Endothelial cell of umbilical vein (primary cell): ENCODE results near the gene UBE2I. TPM values are rescaled to one million over a fixed set of nuclear protein-coding genes. Genes with fewer than 3 reads are reported as not detected.

Experiments used
- BruUV-seq: library from RNA; stranded (reverse); fragments of 400-500 nt; replicated peaks from 2 replicates; lab custom pipeline; 2021; lab: Mats Ljungman, UMichigan
- CTCF ChIA-PET: fragments of 300-600, 350-600 bp; sonication (Branson Sonifier 250); formaldehyde crosslinking; loops from one replicate; lab custom pipeline; 2021; ENCODE audit warnings: antibody characterized with exemption, inconsistent platforms; lab: Charles Lee
- POLR2A ChIA-PET: fragments of 300-600, 350-600 bp; sonication (Branson Sonifier 250); formaldehyde crosslinking; loops from one replicate; lab custom pipeline; 2021; ENCODE audit warnings: antibody characterized with exemption, inconsistent platforms; lab: Charles Lee
- DNase-seq: peaks from one replicate; pipeline ENCODE4 v3.0.0-alpha.2; 2011; ENCODE audit warnings: low read depth, low spot score
- FAIRE-seq: peaks from 2 replicates; lab custom pipeline; 2011; peaks lifted over from hg19 to GRCh38; lab: Jason Lieb, UNC
- H2AFZ ChIP-seq: 2 replicates; pipeline ENCODE4 v1.6.0; 2012; ENCODE audit warnings: low read depth, low read length, control low read depth, inconsistent platforms
- H3K27ac ChIP-seq: 2 replicates; pipeline ENCODE4 v1.5.1; 2011; ENCODE audit warnings: low read depth, mild to moderate bottlenecking, control low read depth, low read length, moderate library complexity; ENCODE audit not compliant: insufficient read depth
- H3K27me3 ChIP-seq, 2 experiments: 2 replicates each; pipeline versions ENCODE4 v1.6.0 to v1.6.1; 2011; ENCODE audit warnings: low read length in 2 of 2, mixed read lengths in 1 of 2; ENCODE audit not compliant: control insufficient read depth in 2 of 2, insufficient read depth in 2 of 2
- H3K36me3 ChIP-seq, 2 experiments: 2 replicates in 1 of 2; 3 replicates in 1 of 2; pipeline ENCODE4 v1.5.1; 2011; ENCODE audit warnings: low read length in 2 of 2, mild to moderate bottlenecking in 1 of 2, moderate library complexity in 1 of 2; ENCODE audit not compliant: control insufficient read depth in 2 of 2, insufficient read depth in 2 of 2; ENCODE audit errors: extremely low read depth in 1 of 2
- H3K4me1 ChIP-seq: 3 replicates; pipeline ENCODE4 v1.5.1; 2011; ENCODE audit warnings: mild to moderate bottlenecking, low read length; ENCODE audit not compliant: control insufficient read depth, insufficient read depth; ENCODE audit errors: extremely low read depth
- H3K4me2 ChIP-seq: 2 replicates; pipeline ENCODE4 v1.6.1; 2011; ENCODE audit warnings: low read length, control low read depth, mixed read lengths; ENCODE audit not compliant: insufficient read depth
- H3K4me3 ChIP-seq, 3 experiments: fragments of 200-600 bp in 1 of 3; sonication (generic), shearing (Covaris generic) in 1 of 3; replicated peaks in 1 of 3; 2 replicates each; pipeline ENCODE4 v1.5.1; 2011 to 2016; ENCODE audit warnings: control low read depth in 3 of 3, low read length in 3 of 3, mild to moderate bottlenecking in 2 of 3, inconsistent platforms in 1 of 3, low read depth in 1 of 3, moderate library complexity in 1 of 3; ENCODE audit not compliant: insufficient read depth in 1 of 3
- H3K79me2 ChIP-seq: 2 replicates; pipeline ENCODE4 v1.6.0; 2012; ENCODE audit warnings: low read length, inconsistent platforms; ENCODE audit not compliant: control insufficient read depth, insufficient read depth
- H3K9ac ChIP-seq: replicated peaks from 2 replicates; pipeline ENCODE3; 2011; ENCODE audit warnings: low read length, control low read depth; ENCODE audit not compliant: insufficient read depth; ENCODE audit errors: extremely low read depth
- H3K9me1 ChIP-seq: replicated peaks from 3 replicates; pipeline ENCODE4 v1.6.0; 2011; ENCODE audit warnings: mild to moderate bottlenecking, low read length; ENCODE audit not compliant: control insufficient read depth, insufficient read depth; ENCODE audit errors: extremely low read depth
- H3K9me3 ChIP-seq: replicated peaks from 2 replicates; pipeline ENCODE4 v1.5.1; 2012; ENCODE audit warnings: low read length, inconsistent platforms; ENCODE audit not compliant: control insufficient read depth, insufficient read depth
- H4K20me1 ChIP-seq: replicated peaks from 2 replicates; pipeline ENCODE3; 2011; ENCODE audit warnings: mild to moderate bottlenecking, low read length; ENCODE audit not compliant: control insufficient read depth, insufficient read depth; ENCODE audit errors: extremely low read depth
- CTCF ChIP-seq, 2 donors: IDR thresholded peaks; 1 replicate in 1 of 2; 2 replicates in 1 of 2; pipeline ENCODE4 v1.5.1; 2011; ENCODE audit warnings: low read length in 2 of 2, mild to moderate bottlenecking in 2 of 2, moderate library complexity in 2 of 2, control low read depth in 1 of 2, inconsistent platforms in 1 of 2, low read depth in 1 of 2; ENCODE audit not compliant: insufficient read depth in 1 of 2; ENCODE audit errors: extremely low read depth in 1 of 2
- EZH2 ChIP-seq: IDR thresholded peaks from 2 replicates; pipeline ENCODE4 v1.6.1; 2012; ENCODE audit warnings: borderline replicate concordance, low read depth, mild to moderate bottlenecking, moderate library complexity, low read length, inconsistent platforms; ENCODE audit not compliant: severe bottlenecking
- FOS ChIP-seq: IDR thresholded peaks from 2 replicates; pipeline ENCODE4 v1.6.1; 2011; ENCODE audit warnings: mild to moderate bottlenecking, low read length, moderate library complexity, borderline replicate concordance; ENCODE audit not compliant: insufficient read depth
- GATA2 ChIP-seq: IDR thresholded peaks from 2 replicates; pipeline ENCODE4 v1.7.0; 2011; ENCODE audit warnings: low read depth, mild to moderate bottlenecking, moderate library complexity, mixed read lengths, low read length; ENCODE audit not compliant: insufficient read length, insufficient read depth
- JUN ChIP-seq: IDR thresholded peaks from 2 replicates; pipeline ENCODE4 v1.6.1; 2011; ENCODE audit warnings: borderline replicate concordance, low read depth; ENCODE audit not compliant: insufficient read length, insufficient read depth
- MAX ChIP-seq: IDR thresholded peaks from 2 replicates; pipeline ENCODE4 v1.6.1; 2011; ENCODE audit not compliant: insufficient read depth, insufficient read length
- MYC ChIP-seq: IDR thresholded peaks from one replicate; pipeline ENCODE4 v1.6.1; 2011; ENCODE audit warnings: mild to moderate bottlenecking, low read depth, low read length
- POLR2A ChIP-seq: IDR thresholded peaks from 2 replicates; pipeline ENCODE4 v1.6.1; 2012; ENCODE audit warnings: low read depth, mild to moderate bottlenecking, control low read depth, low read length
- POLR2AphosphoS5 ChIP-seq: IDR thresholded peaks from 2 replicates; pipeline ENCODE4 v1.6.1; 2012; ENCODE audit warnings: low read depth, mild to moderate bottlenecking, control low read depth, low read length, moderate library complexity; ENCODE audit not compliant: insufficient read depth
- dilution Hi-C: fragments of 300-500 bp; cut with MboI; formaldehyde crosslinking; loops from one replicate; pipeline ENCODE4 v1.15.0; 2019; ENCODE audit warnings: low sequenced_read_pairs; ENCODE audit not compliant: extremely low pct_ligation_motif_present
- intact Hi-C: fragments of 100-400 bp; cut with micrococcal nuclease; formaldehyde crosslinking; loops from one replicate; pipeline ENCODE4 v1.10.0; 2022
- polyA plus RNA-seq, 4 experiments: library from polyadenylated mRNA; depleted of rRNA in 3 of 4; stranded (reverse) in 3 of 4; unstranded in 1 of 4; fragments of >200 nt; gene quantifications; 2 replicates each; pipeline versions ENCODE4 v1.2.1 to v1.2.3, GENCODE V29; 2011 to 2012; ENCODE audit warnings: missing spikeins in 1 of 4
- total RNA-seq: library from RNA; stranded (reverse); gene quantifications from 2 replicates; pipeline ENCODE4 v1.2.3, GENCODE V29; 2021

The UBE2I gene
- total and polyA plus RNA-seq, 2 donors (not counting 3 experiments of a cell fraction or from before 2014, with no cell fraction given) = 122 to 233 TPM

- peaks cover 24% of the 10 kb centered on the region for H3K79me2 ChIP-seq
- H3K9me1 ChIP-seq = no peaks in the 10 kb centered on the region
- DNase-seq = no peak
- no peaks in the 10 kb centered on the region for H4K20me1 ChIP-seq
- no TSS peak for BruUV-seq
- H3K9me3 ChIP-seq = no peaks in the 10 kb centered on the region
- H3K9ac ChIP-seq = no peak overlapping the region
- H3K4me3 ChIP-seq = no peak overlapping the region
- TF ChIP-seq GATA2 (no peak), POLR2A (no peak), MAX (no peak), CTCF (IDR thresholded peaks at IDR 0.05; ENCODE audit: extremely low read depth in 1 of 2, insufficient read depth in 1 of 2, low read depth in 1 of 2, low read length in 2 of 2) (no peak), JUN (no peak), FOS (no peak), EZH2 (no peak), POLR2AphosphoS5 (no peak), MYC (no peak)
- dilution Hi-C loops (no loop called here), intact Hi-C loops (loop anchor here (5.0 kb wide), 1 partner anchor 333 kb away; the partner anchor contains the start of gene MAPK8IP3)
- no peaks in the 10 kb centered on the region for H3K27me3 ChIP-seq
- ChIA-PET POLR2A (no interaction called here), CTCF (interaction anchor here (1.9 kb wide), 1 partner anchor 10 kb away, joined by 13 read pairs; no protein-coding TSS in a partner anchor)
- peaks cover 12% of the 10 kb centered on the region for H3K4me1 ChIP-seq
- no peak for FAIRE-seq
- no peak overlapping the region for H3K27ac ChIP-seq
- H3K4me2 ChIP-seq = no peak overlapping the region
- peaks cover 0 to 3% of the 10 kb centered on the region in 2 experiments for H3K36me3 ChIP-seq
- no peak overlapping the region for H2AFZ ChIP-seq
These were observed 65.2 kb downstream of the UBE2I start for GRCh38 chr16:1374418-1375297.
